Measurements from ENCODE around the gene DDX10.

DNA sequence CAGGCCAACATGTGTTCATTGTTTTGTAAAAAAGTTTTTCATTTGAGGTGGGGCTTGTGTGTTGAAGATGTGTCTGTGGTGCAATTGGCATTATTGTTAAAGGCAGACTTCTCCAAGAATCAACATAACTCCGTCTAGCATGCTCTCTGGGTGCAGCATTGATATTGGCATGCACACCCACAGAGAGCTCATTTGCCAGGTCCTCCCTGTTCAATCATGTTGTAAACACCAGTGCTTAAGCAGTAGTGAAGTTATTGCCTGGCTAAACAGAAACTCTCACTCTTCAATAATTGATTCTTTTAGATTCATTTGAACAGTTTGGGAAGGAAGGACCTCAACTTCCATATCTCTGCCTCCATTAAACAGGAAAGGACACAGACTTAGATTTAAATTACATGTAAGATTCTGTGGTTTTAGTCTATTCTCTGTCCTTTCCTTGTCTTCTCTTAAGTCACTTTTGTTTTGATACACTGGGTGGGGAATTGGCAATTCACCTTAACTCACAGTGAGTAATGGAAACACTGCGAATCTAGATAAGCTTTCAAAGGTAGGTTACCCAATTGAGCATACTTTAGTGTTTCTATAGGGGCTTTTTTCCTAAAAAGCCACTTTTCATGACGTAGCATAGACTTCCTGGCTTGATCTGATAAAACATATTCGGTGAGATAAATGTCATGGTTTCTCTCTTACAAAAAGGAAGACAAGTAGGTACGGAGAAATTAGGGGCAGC is 40.5 kb upstream of the DDX10 start:
- TF ChIP-seq CTCF (IDR thresholded peaks at IDR 0.05; ENCODE audit: low read depth, low read length), result no peak
- no peak for TF ChIP-seq MYC (IDR thresholded peaks at IDR 0.05; ENCODE audit: low read depth, low read length)
- no peak for TF ChIP-seq POLR2A (IDR thresholded peaks at IDR 0.05; ENCODE audit: extremely low read depth, insufficient read length)
- no peak for TF ChIP-seq MAX (IDR thresholded peaks at IDR 0.05; ENCODE audit: low read depth, low read length)

Measured in NB4 (cell line).